A549 (cell line): ENCODE data around the gene DERA.

Source experiments
- CBX8 ChIP-seq: fragments of 200-600 bp; sonication (generic); IDR thresholded peaks from 2 replicates; pipeline ENCODE4 v1.6.1; 2016
- CTCF ChIP-seq: fragments of >200 bp; sonication (Bioruptor Twin); formaldehyde crosslinking; IDR thresholded peaks from 3 replicates; pipeline ENCODE4 v1.5.1; 2016
- ELK1 ChIP-seq: fragments of 150-350 bp; IDR thresholded peaks from 2 replicates; pipeline ENCODE4 v1.6.1; 2014; ENCODE audit warnings: low read depth, mild to moderate bottlenecking, low read length
- MAX ChIP-seq: IDR thresholded peaks from 2 replicates; pipeline ENCODE4 v1.6.1; 2012
- PBX3 ChIP-seq: IDR thresholded peaks from 2 replicates; pipeline ENCODE4 v1.6.1; 2012
- POLR2A ChIP-seq: IDR thresholded peaks from 2 replicates; pipeline ENCODE4 v1.6.1; 2012; ENCODE audit warnings: mild to moderate bottlenecking, low read length

GRCh38 chr12:16072678-16073077 is 161.5 kb downstream of the DERA start:
- TF ChIP-seq CTCF (no peak), MAX (no peak), POLR2A (no peak), CBX8 (no peak), ELK1 (no peak), PBX3 (no peak)
